GM23248 (cell line): ENCODE results near the gene VSTM2B.

ENCODE experiments used
- EZH2 ChIP-seq: fragments of 200-600 bp; sonication (generic); IDR thresholded peaks from 2 replicates; pipeline ENCODE4 v1.6.1; 2018; ENCODE audit warnings: antibody characterized with exemption, mild to moderate bottlenecking; ENCODE audit not compliant: insufficient read depth, poor library complexity, severe bottlenecking
- EZH2phosphoT487 ChIP-seq: fragments of 200-600 bp; sonication (generic); IDR thresholded peaks from 2 replicates; pipeline ENCODE4 v1.6.1; 2018; ENCODE audit warnings: antibody characterized with exemption, moderate library complexity, mild to moderate bottlenecking, low read depth; ENCODE audit not compliant: insufficient read depth

DNA sequence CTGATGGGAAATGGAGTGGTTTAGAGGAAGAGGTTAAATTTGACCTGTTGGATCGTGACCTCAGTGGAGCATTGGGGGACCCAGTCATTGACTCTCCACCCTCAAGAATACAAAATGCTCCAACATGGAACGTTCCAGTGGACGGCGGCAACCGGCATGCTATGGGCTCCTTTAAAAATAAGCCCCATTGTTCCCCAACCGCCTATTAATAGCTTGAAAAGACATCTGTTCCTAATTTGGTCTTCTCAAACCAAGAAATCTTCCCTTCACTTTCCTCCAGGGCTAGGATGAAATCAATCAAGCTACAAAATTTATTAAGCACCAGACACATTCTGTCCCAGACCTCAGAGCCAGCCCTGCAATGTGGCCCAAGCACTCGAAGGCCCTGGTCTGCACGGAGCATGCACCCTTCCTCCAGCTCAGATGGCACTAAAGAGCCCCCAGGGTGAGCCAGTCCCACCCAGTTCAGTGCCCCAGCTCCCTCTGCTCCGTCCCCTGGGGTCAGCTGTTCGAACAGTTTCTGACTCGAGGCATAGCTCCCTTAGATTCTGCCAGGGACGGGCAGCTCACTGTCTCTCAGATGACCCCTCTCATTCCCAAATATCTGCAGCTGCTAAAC, 22.5 kb upstream of the VSTM2B start:
- TF ChIP-seq EZH2 (no peak), EZH2phosphoT487 (no peak)
